ENCODE results near the gene PLGRKT. TPM values are rescaled to one million over a fixed set of nuclear protein-coding genes. Genes with fewer than 3 reads are reported as not detected.

Gene PLGRKT
- total RNA-seq, 1 donor from 2014 or later: 22.9 TPM

DNA sequence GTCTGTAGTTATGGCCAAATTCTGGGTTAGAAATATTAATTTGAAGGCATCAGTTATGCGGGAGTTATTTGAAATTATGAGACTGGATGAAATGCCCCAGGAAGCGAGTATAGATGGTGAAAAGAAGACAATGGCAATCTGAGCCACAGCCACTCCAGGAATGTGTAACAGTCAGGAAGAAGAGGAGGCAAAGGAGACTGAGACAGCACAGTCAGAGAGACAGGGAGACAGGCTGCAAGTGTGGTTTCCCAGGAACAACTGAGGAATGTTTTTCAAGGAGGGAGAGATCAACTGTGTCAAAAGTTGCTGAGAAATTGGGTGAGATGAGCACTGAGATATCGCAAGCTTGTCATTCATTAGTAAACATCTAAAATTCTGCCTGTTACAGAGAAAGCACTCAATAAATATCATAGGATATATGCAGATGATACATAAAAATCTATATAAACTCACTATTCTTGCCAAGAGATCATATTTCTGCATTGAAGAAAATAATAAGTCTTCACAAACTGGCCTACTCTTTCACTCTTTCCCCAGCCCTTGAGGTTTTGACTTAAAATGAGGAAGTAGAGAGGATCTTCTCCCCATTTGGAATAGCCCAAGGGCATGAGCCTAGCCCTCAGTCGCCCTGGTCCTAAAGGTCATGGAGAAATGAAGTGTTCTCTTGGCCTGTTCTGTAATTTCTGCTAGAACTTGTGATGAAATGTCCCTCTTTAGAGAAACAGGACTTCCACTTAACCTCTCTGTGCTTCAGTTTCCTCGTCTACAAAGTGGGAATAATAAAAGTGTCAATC, 49.5 kb downstream of the PLGRKT start:
- no peak for FAIRE-seq
- DNase-seq (ENCODE audit: low read depth): no peak
- TF ChIP-seq, protein P1, sequence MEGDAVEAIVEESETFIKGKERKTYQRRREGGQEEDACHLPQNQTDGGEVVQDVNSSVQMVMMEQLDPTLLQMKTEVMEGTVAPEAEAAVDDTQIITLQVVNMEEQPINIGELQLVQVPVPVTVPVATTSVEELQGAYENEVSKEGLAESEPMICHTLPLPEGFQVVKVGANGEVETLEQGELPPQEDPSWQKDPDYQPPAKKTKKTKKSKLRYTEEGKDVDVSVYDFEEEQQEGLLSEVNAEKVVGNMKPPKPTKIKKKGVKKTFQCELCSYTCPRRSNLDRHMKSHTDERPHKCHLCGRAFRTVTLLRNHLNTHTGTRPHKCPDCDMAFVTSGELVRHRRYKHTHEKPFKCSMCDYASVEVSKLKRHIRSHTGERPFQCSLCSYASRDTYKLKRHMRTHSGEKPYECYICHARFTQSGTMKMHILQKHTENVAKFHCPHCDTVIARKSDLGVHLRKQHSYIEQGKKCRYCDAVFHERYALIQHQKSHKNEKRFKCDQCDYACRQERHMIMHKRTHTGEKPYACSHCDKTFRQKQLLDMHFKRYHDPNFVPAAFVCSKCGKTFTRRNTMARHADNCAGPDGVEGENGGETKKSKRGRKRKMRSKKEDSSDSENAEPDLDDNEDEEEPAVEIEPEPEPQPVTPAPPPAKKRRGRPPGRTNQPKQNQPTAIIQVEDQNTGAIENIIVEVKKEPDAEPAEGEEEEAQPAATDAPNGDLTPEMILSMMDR (IDR thresholded peaks at IDR 0.05; ENCODE audit: insufficient read depth, low read length, severe bottlenecking): no peak
- Histone ChIP-seq H3K4me3 (ENCODE audit: low read depth, low read length) (no peak overlapping the region), H3K27me3 (ENCODE audit: control insufficient read depth, insufficient read depth, low read length) (no peaks in the 10 kb centered on the region), H3K36me3 (ENCODE audit: control insufficient read depth, insufficient read depth, low read length) (no peaks in the 10 kb centered on the region)

GRCh38 chr9:5384436-5384835, 53.3 kb downstream of the PLGRKT start:
- no peak for FAIRE-seq
- no peaks in the 10 kb centered on the region for H3K27me3 ChIP-seq (ENCODE audit: control insufficient read depth, insufficient read depth, low read length)
- DNase-seq (ENCODE audit: low read depth): no peak
- no peaks in the 10 kb centered on the region for H3K36me3 ChIP-seq (ENCODE audit: control insufficient read depth, insufficient read depth, low read length)
- H3K4me3 ChIP-seq (ENCODE audit: low read depth, low read length): no peak overlapping the region
- TF ChIP-seq, protein P1 (IDR thresholded peaks at IDR 0.05; ENCODE audit: insufficient read depth, low read length, severe bottlenecking): no peak

DNA sequence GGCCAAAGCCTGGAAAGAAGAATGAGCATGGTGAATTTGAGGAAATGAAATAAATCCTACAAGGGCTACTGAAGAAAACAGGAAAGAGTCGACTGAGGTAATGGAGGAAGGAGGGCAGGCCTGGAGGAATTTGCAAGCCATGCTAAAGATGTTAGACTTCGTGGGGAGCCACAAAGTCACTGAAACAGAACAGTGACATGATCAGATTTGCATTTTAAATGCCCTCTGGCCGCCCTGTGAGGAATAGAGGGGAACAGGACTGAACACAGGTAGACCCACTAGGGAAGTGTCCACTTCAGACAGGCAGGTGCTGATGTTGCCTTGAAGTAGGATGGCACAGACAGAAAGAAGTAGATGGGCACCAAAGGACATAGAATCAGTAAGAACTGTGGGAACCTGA, 55.2 kb downstream of the PLGRKT start:
- Histone ChIP-seq H3K27me3 (ENCODE audit: control insufficient read depth, insufficient read depth, low read length) (no peaks in the 10 kb centered on the region), H3K36me3 (ENCODE audit: control insufficient read depth, insufficient read depth, low read length) (no peaks in the 10 kb centered on the region), H3K4me3 (ENCODE audit: low read depth, low read length) (no peak overlapping the region)
- DNase-seq (ENCODE audit: low read depth) (no peak), FAIRE-seq (peak; percentile 77)
- TF ChIP-seq, protein P1 (IDR thresholded peaks at IDR 0.05; ENCODE audit: insufficient read depth, low read length, severe bottlenecking): no peak

DNA sequence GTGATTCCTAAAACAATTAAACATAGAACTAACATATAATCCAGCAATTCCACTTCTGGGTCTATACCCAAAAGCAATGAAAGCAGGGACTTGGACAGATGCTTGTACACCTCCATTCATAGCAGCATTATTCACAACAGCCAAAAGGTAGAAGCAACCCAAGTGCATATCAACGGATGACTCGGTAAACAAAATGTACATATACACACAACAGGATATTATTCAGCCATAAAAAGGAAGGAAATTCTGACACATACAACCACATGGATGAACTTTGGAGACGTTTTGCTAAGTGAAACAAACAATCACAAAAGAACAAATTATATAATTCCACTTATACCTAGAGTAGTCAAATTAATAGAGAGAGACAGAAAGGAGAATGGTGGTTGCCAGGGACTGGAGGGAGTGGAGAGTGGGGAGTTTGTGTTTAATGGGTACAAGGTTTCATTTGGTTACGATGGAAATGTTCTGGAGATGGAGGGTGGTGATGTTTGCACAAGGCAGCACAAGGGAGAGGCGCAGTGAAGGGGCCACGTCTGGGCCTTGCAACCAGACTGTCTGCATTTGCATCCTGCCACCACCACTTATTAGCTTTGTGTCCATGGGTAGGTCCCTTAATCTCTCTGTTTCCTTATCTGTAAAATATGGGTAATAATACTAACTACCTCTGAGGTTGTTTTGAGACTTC, 61.8 kb downstream of the PLGRKT start:
- FAIRE-seq (no peak), DNase-seq (ENCODE audit: low read depth) (peak; percentile 73)
- H3K27me3 ChIP-seq (ENCODE audit: control insufficient read depth, insufficient read depth, low read length): no peaks in the 10 kb centered on the region
- no peak overlapping the region for H3K4me3 ChIP-seq (ENCODE audit: low read depth, low read length)
- H3K36me3 ChIP-seq (ENCODE audit: control insufficient read depth, insufficient read depth, low read length): no peaks in the 10 kb centered on the region
- TF ChIP-seq, protein P1 (IDR thresholded peaks at IDR 0.05; ENCODE audit: insufficient read depth, low read length, severe bottlenecking): no peak

DNA sequence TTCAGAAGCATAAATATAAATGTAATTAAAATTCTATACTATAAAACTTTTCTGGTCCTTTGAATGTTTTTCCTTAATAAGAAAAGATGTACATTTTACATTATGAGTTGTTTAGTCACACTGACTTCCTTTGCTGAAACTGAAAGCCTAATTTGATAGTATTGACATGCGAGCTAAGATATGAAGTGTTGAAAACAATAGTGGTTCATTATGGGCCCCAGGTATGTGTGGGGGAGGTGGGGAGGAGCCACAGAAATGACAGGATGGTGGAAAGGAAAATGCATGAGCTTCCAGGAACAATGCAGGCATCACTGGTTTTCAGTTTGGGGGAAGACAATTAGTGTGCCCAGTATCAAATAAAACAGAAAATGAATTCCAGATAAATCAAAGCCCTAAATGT, 62.6 kb downstream of the PLGRKT start:
- FAIRE-seq (no peak), DNase-seq (ENCODE audit: low read depth) (peak; percentile 43)
- no peaks in the 10 kb centered on the region for H3K27me3 ChIP-seq (ENCODE audit: control insufficient read depth, insufficient read depth, low read length)
- H3K4me3 ChIP-seq (ENCODE audit: low read depth, low read length): no peak overlapping the region
- no peaks in the 10 kb centered on the region for H3K36me3 ChIP-seq (ENCODE audit: control insufficient read depth, insufficient read depth, low read length)
- TF ChIP-seq, protein P1 (IDR thresholded peaks at IDR 0.05; ENCODE audit: insufficient read depth, low read length, severe bottlenecking): no peak

All from bronchial epithelial cell (primary cell).